Stimulated activated CD4-positive, alpha-beta T cell treated with anti-CD3 and anti-CD28 coated beads, Interleukin-1b, Interleukin-23, amount 100 ng/mL, for 48 hours (primary cell): ENCODE results near the gene SLC39A12.

Experiments used
- DNase-seq: peaks from one replicate; pipeline ENCODE4 v3.0.0-alpha.2; 2020

Gene SLC39A12

DNA sequence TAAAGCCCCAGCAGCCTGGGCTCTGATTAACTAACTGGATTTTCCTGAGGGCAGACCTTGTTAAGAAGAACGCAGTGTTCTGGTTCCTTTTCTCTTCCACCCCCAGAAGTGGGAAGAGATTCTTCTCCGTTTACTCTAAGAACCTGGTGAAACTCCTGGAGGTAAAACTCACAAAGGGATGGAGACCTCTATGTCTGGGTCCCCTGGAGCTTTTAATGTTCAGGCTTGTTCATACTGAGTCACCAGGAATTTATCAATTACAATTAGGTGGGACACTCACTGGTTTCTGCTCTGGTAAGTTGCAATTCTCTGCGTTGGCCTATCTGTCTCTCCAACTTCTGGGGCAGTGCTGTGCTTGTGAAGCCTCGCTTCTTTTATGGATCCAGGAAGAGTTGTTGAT is 115.2 kb downstream of the SLC39A12 start:
- DNase-seq, result no peak

DNA sequence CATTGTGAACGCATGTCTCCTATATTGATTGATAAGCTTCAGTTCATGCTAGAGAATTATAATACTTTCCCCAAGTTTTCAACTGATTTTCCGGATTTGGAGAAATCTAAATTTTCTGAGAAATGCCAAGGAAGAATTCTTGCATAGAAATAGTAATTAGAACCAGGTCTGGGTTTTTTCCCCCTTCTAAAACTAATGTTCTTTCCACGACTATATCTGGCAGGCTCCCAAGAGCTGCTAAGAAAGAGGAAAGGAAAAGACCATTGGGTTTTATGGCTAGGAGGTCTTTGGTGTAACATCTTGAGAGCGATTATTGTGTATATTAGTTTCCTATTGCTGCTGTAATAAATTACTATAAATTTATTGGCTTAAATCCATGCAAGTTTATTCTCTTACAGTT is 116.7 kb downstream of the SLC39A12 start:
- DNase-seq, result no peak

DNA sequence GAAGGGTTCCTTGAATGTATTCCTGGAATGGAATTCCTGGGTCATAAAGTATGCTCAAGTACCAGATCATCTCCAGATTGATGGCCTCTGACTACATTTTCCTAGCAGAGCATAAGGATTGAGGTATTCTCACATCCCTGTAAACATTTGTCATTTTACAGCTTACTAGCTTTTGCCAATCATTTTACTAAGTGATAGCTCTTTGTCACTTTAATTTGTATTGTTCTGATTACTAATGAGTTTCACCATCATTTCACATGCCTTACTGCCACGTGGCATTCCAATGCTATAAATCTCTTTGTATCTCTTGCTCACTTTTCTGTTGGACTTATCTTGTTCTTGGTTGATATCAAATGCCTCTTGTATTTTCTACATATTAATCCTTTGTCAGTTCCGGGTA is 119.9 kb downstream of the SLC39A12 start:
- DNase-seq, result no peak

- no peak for DNase-seq
Observed at GRCh38 chr10:18073314-18073713, 121.6 kb downstream of the SLC39A12 start.

GRCh38 chr10:18075881-18076280 is 124.2 kb downstream of the SLC39A12 start:
- DNase-seq, result no peak

- DNase-seq, result no peak
Observed at GRCh38 chr10:18079665-18080295, 128.1 kb downstream of the SLC39A12 start.

GRCh38 chr10:18082381-18082780 is 130.7 kb downstream of the SLC39A12 start:
- no peak for DNase-seq

DNA sequence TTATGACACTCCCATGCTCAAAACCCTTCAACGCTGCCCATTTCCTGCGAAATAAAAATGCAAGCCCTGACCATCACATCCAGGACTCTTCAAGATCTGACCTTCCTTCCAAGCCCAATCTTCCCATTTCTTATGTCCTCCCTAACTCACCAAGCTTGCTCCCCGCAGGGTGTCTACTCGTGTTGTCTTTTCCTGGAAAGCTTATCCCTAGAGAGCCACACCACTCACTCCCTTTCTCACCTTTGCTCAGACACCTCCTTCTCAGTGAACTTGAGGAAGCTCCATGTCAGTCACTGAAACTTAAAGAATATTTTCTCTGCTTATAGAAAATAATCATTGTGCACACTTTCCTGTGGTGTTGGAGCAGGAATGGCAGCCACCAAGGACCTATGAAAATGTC is 134.1 kb downstream of the SLC39A12 start:
- DNase-seq, result no peak

GRCh38 chr10:18086746-18087145 is 135.0 kb downstream of the SLC39A12 start:
- DNase-seq, result no peak

GRCh38 chr10:18087355-18087754 is 135.6 kb downstream of the SLC39A12 start:
- DNase-seq, result no peak
